Measurements from ENCODE around the gene ADGRG1. TPM values are rescaled to one million over a fixed set of nuclear protein-coding genes. Genes with fewer than 3 reads are reported as not detected.

ADGRG1 gene
- total and polyA plus RNA-seq, 2 donors (not counting 1 experiment from before 2014, with no cell fraction given), result 1.6 to 1.8 TPM

DNA sequence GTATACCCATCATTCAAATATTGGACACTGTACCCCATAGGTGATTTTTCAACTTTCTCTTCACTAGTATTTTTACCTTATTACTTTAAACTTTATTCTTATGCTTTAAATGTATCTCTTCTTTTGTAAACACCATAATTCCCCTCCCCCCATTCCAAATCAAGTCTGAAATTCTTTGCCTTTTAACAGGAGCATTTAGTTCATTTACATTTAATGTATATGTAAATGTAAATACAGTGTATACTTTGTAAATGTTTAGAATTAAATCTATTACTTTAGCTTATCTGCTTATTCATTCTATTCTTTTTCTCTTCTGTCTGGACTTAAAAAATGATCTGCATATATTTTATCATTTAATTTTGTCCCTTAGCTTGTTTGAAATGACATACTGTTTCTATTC is 30.0 kb upstream of the ADGRG1 start:
- no peak overlapping the region for H2AFZ ChIP-seq (ENCODE audit: low read length)
- H3K4me2 ChIP-seq (ENCODE audit: extremely low read depth, insufficient read depth, low read length), result no peak overlapping the region
- no peak overlapping the region for H3K4me3 ChIP-seq (replicated peaks in 1 of 4; ENCODE audit: control extremely low read depth in 1 of 4, insufficient read depth in 1 of 4, low read depth in 3 of 4, low read length in 4 of 4)
- H3K27me3 ChIP-seq (ENCODE audit: control insufficient read depth, insufficient read depth, low read length), result peaks cover 1% of the 10 kb centered on the region
- H3K27ac ChIP-seq (ENCODE audit: insufficient read depth, low read length), result no peak overlapping the region
- no peak for DNase-seq (ENCODE audit: low read depth in 2 of 2)
- H3K36me3 ChIP-seq (ENCODE audit: control insufficient read depth, insufficient read depth, low read length), result no peaks in the 10 kb centered on the region
- no peaks in the 10 kb centered on the region for H3K4me1 ChIP-seq (ENCODE audit: control insufficient read depth, extremely low read depth, insufficient read depth, low read length)
- H3K9me3 ChIP-seq (ENCODE audit: control insufficient read depth, insufficient read depth, low read depth, low read length), result no peaks in the 10 kb centered on the region
- TF ChIP-seq, protein P1, sequence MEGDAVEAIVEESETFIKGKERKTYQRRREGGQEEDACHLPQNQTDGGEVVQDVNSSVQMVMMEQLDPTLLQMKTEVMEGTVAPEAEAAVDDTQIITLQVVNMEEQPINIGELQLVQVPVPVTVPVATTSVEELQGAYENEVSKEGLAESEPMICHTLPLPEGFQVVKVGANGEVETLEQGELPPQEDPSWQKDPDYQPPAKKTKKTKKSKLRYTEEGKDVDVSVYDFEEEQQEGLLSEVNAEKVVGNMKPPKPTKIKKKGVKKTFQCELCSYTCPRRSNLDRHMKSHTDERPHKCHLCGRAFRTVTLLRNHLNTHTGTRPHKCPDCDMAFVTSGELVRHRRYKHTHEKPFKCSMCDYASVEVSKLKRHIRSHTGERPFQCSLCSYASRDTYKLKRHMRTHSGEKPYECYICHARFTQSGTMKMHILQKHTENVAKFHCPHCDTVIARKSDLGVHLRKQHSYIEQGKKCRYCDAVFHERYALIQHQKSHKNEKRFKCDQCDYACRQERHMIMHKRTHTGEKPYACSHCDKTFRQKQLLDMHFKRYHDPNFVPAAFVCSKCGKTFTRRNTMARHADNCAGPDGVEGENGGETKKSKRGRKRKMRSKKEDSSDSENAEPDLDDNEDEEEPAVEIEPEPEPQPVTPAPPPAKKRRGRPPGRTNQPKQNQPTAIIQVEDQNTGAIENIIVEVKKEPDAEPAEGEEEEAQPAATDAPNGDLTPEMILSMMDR (conservative IDR thresholded peaks at IDR 0.05 in 1 of 2, IDR thresholded peaks at IDR 0.05 in 1 of 2; ENCODE audit: low read depth in 1 of 2, low read length in 2 of 2), result no peak
- TF ChIP-seq EZH2 (IDR thresholded peaks at IDR 0.05; ENCODE audit: low read length, missing control alignments), result no peak
- H3K9ac ChIP-seq (ENCODE audit: insufficient read depth, low read length), result no peak overlapping the region
- no peaks in the 10 kb centered on the region for H3K79me2 ChIP-seq (ENCODE audit: control insufficient read depth, insufficient read depth, low read length)
- no peaks in the 10 kb centered on the region for H4K20me1 ChIP-seq (ENCODE audit: control insufficient read depth, extremely low read depth, insufficient read depth, low read length)

DNA sequence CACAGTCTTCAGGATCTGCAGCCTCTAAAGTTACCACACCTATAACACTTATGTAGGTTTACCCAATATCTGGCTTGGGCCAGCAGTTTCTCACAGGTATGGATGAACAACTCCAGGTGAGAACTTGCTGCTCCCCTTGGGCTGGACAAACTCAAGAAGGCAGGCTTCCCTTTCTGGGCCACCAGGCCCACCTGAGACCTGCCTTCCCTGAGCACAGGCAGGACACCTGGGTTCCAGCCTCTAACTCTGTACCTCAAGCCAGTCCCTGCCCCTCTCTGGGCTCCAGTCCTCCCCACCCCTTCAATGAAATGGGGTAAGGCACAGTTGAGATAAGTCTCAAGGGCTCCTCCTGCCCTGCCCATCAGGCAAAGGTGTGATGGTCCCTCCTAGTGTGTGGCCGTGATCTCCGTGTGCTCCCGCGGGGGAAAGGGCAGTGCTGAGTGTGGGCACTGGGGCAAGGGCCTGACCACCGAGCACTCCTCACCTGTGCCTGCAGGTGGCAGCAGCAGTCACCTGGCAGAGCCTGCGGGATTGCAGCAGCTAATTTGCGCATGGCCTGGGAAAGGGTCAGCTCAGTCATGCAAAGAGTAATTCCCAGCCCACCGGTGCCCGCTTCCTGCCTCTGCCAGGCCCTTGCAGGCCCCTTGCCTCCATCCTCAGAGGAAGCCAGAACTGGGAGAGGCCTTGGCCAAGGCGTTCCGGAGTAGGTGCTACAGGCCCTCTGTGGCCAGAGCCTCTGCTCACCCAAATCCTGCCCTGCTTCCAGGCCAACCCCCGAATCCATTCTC is 28.2 kb upstream of the ADGRG1 start:
- Histone ChIP-seq H3K4me3 (replicated peaks in 1 of 4; ENCODE audit: control extremely low read depth in 1 of 4, insufficient read depth in 1 of 4, low read depth in 3 of 4, low read length in 4 of 4) (no peak overlapping the region), H3K79me2 (ENCODE audit: control insufficient read depth, insufficient read depth, low read length) (no peaks in the 10 kb centered on the region), H3K36me3 (ENCODE audit: control insufficient read depth, insufficient read depth, low read length) (no peaks in the 10 kb centered on the region), H3K9me3 (ENCODE audit: control insufficient read depth, insufficient read depth, low read depth, low read length) (no peaks in the 10 kb centered on the region), H3K4me1 (ENCODE audit: control insufficient read depth, extremely low read depth, insufficient read depth, low read length) (peaks cover 2% of the 10 kb centered on the region), H3K27ac (ENCODE audit: insufficient read depth, low read length) (no peak overlapping the region), H4K20me1 (ENCODE audit: control insufficient read depth, extremely low read depth, insufficient read depth, low read length) (no peaks in the 10 kb centered on the region), H3K4me2 (ENCODE audit: extremely low read depth, insufficient read depth, low read length) (no peak overlapping the region), H3K27me3 (ENCODE audit: control insufficient read depth, insufficient read depth, low read length) (peaks cover 3% of the 10 kb centered on the region), H3K9ac (ENCODE audit: insufficient read depth, low read length) (no peak overlapping the region), H2AFZ (ENCODE audit: low read length) (no peak overlapping the region)
- TF ChIP-seq, protein P1 (conservative IDR thresholded peaks at IDR 0.05 in 1 of 2, IDR thresholded peaks at IDR 0.05 in 1 of 2; ENCODE audit: low read depth in 1 of 2, low read length in 2 of 2), result peak; percentile 35 to 73
- TF ChIP-seq EZH2 (IDR thresholded peaks at IDR 0.05; ENCODE audit: low read length, missing control alignments), result no peak
- peak in 1 of 2 donors; percentile 45 for DNase-seq (ENCODE audit: low read depth in 2 of 2)

DNA sequence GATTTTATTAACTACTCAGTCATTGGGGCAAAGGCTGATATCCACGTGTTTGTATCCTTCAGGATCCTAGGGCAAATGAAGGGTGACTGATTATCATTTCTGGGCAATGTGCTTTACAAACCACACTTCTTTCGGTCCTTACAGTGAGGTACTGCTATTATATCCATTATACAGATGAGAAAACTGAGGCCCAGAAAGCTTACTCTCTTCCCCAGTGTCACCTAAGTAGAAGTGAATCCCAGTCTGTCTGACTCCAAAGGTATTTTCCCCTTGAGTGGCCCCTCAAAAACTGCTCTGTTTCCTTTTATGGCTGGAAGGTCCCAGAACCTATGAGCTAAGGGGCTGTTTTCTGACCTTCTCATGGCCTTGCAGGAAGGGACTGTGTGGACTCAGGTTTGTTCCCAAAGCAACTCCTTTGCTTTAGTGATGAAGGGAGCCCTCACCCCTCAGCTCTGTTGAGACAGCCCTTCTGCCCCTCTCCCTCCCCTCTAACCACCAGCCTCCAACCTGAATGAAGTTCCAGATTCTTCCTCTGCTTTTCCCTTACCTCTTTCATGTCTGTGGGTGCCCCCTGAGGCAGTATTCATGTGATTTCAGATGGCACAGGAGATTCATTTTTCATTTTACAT is 27.4 kb upstream of the ADGRG1 start:
- Histone ChIP-seq H3K4me3 (replicated peaks in 1 of 4; ENCODE audit: control extremely low read depth in 1 of 4, insufficient read depth in 1 of 4, low read depth in 3 of 4, low read length in 4 of 4) (no peak overlapping the region), H3K4me1 (ENCODE audit: control insufficient read depth, extremely low read depth, insufficient read depth, low read length) (peaks cover 2% of the 10 kb centered on the region), H3K27me3 (ENCODE audit: control insufficient read depth, insufficient read depth, low read length) (peaks cover 3% of the 10 kb centered on the region), H3K79me2 (ENCODE audit: control insufficient read depth, insufficient read depth, low read length) (no peaks in the 10 kb centered on the region), H3K4me2 (ENCODE audit: extremely low read depth, insufficient read depth, low read length) (no peak overlapping the region), H2AFZ (ENCODE audit: low read length) (no peak overlapping the region), H3K36me3 (ENCODE audit: control insufficient read depth, insufficient read depth, low read length) (no peaks in the 10 kb centered on the region), H4K20me1 (ENCODE audit: control insufficient read depth, extremely low read depth, insufficient read depth, low read length) (no peaks in the 10 kb centered on the region), H3K9me3 (ENCODE audit: control insufficient read depth, insufficient read depth, low read depth, low read length) (no peaks in the 10 kb centered on the region), H3K27ac (ENCODE audit: insufficient read depth, low read length) (no peak overlapping the region), H3K9ac (ENCODE audit: insufficient read depth, low read length) (no peak overlapping the region)
- DNase-seq (ENCODE audit: low read depth in 2 of 2), result no peak
- TF ChIP-seq EZH2 (IDR thresholded peaks at IDR 0.05; ENCODE audit: low read length, missing control alignments), result no peak
- TF ChIP-seq, protein P1 (conservative IDR thresholded peaks at IDR 0.05 in 1 of 2, IDR thresholded peaks at IDR 0.05 in 1 of 2; ENCODE audit: low read depth in 1 of 2, low read length in 2 of 2), result no peak
